Muscle of leg (tissue), 11 donors: ENCODE measurements around the gene SLCO1B1. TPM values are rescaled to one million over a fixed set of nuclear protein-coding genes. Genes with fewer than 3 reads are reported as not detected.

Source experiments
- DNase-seq: peaks from one replicate; pipeline ENCODE4 v3.0.0; 2013
- H3K27ac ChIP-seq: one replicate; pipeline ENCODE4 v1.5.1; 2013; ENCODE audit warnings: mild to moderate bottlenecking, low read length, control low read depth
- H3K27me3 ChIP-seq: one replicate; pipeline ENCODE4 v1.6.1; 2013; ENCODE audit warnings: low read length; ENCODE audit not compliant: control insufficient read depth, insufficient read depth
- H3K36me3 ChIP-seq: one replicate; pipeline ENCODE4 v1.6.1; 2013; ENCODE audit warnings: low read length; ENCODE audit not compliant: control insufficient read depth, insufficient read depth
- H3K4me1 ChIP-seq: one replicate; pipeline ENCODE4 v1.6.1; 2013; ENCODE audit warnings: low read length; ENCODE audit not compliant: control insufficient read depth, insufficient read depth
- H3K4me3 ChIP-seq: one replicate; pipeline ENCODE4 v1.5.1; 2013; ENCODE audit warnings: low read length, control low read depth
- H3K9me3 ChIP-seq: replicated peaks from 2 replicates; pipeline ENCODE4 v1.6.1; 2013; ENCODE audit warnings: low read depth, low read length; ENCODE audit not compliant: control insufficient read depth
- WGBS: methylation state at CpG from one replicate; pipeline ENCODE4 v1.1.5; 2013; ENCODE audit warnings: missing lambda C conversion rate; ENCODE audit not compliant: insufficient coverage; 5-methylcytosine and 5-hydroxymethylcytosine counted together
- polyA plus RNA-seq, 8 donors: library from polyadenylated mRNA; unstranded; fragments of 120-200 nt; gene quantifications; one replicate each; pipeline versions ENCODE4 v1.2.1 to v1.2.3, GENCODE V29; 2013; ENCODE audit warnings: inconsistent platforms in 1 of 8, low replicate concordance in 1 of 8; ENCODE audit not compliant: insufficient read length in 8 of 8, insufficient read depth in 1 of 8
- total RNA-seq: library from RNA; stranded (reverse); fragments of 120-200 nt; gene quantifications from one replicate; pipeline ENCODE4 v1.2.4, GENCODE V29; 2013

SLCO1B1 gene
- total and polyA plus RNA-seq, 9 donors, result 0.04 to 0.19 TPM; not detected in 7

DNA sequence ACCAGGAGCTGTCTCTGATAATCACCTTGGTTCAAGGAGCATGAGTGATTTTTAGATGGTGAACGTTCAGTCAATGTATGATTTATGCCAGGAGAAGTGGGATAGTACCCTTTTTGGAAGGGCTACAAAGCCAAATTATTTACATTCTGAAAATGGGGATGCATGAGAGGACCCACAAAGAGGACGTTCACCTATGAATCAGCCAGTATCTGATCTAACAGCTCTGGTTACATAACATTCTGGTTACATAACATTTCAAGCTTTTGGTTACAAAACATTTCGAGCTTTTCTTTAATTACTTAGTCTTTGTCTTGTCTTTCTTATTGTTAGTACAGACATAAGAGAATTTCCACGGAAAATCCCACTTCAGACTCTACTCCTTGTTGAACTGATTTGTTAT, 134.9 kb downstream of the SLCO1B1 start:
- Histone ChIP-seq H3K4me3 (no peak overlapping the region), H3K36me3 (no peaks in the 10 kb centered on the region), H3K27ac (no peak overlapping the region), H3K9me3 (peaks cover 3% of the 10 kb centered on the region), H3K4me1 (no peaks in the 10 kb centered on the region), H3K27me3 (no peaks in the 10 kb centered on the region)
- DNase-seq, result no peak
- 20% methylated on average over 1 of the region's 4 CpGs for WGBS

DNA sequence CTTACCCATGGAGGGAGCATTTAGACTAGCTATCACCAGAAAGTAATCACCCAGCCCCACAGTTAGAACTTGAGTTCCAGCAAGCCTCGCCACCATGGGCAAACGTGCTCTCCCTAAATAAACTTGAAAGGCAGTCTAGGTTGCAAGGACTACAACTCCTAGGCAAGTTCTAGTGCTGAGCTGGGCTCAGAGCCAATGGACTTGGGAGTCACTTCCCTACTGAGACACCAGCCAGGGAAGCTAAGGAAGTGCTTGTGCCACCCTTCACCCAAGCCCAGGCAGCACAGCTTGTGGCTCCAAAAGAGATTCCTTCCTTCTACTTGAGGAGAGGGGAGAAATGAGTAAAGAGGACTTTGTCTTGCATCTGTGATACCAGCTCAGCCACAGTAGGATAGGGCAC, 145.8 kb downstream of the SLCO1B1 start:
- Histone ChIP-seq H3K27ac (no peak overlapping the region), H3K27me3 (no peaks in the 10 kb centered on the region), H3K4me3 (no peak overlapping the region), H3K9me3 (no peaks in the 10 kb centered on the region), H3K4me1 (no peaks in the 10 kb centered on the region), H3K36me3 (no peaks in the 10 kb centered on the region)
- no peak for DNase-seq
- 70% methylated on average over 2 of the region's 2 CpGs for WGBS

Other genes with a start within 250 kb of the SLCO1B1 start
- not detected for gene SLCO1A2, start 203.7 kb downstream of the SLCO1B1 start, total RNA-seq
- gene SLCO1A2, start 203.7 kb downstream of the SLCO1B1 start, polyA plus RNA-seq, result under 1 TPM in 1 of 8 donors, not detected in 7; 0.09 TPM
- not detected for gene IAPP, start 241.7 kb downstream of the SLCO1B1 start, total RNA-seq
- gene IAPP, start 241.7 kb downstream of the SLCO1B1 start, polyA plus RNA-seq, result not detected